Measurements from ENCODE around the gene CTBP2.
"Not testable (repeated sequence)": the region's sequence is repeated elsewhere in the genome, so short reads cannot be mapped to it uniquely, and the experiment has no call there.

CTBP2 gene

GRCh38 chr10:125186431-125187170 lies 26.2 kb upstream of the CTBP2 start:
- no peak for DNase-seq (ENCODE audit: low read depth)

DNA sequence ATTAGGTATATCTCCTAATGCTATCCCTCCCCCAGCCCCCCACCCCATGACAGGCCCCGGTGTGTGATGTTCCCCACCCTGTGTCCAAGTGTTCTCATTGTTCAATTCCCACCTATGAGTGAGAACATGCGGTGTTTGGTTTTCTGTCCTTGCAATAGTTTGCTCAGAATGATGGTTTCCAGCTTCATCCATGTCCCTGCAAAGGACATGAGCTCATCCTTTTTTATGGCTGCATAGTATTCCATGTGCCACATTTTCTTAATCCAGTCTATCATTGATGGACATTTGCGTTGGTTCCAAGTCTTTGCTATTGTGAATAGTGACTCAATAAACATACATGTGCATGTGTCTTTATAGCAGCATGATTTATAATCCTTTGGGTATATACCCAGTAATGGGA lies 18.7 kb upstream of the CTBP2 start:
- not testable (repeated sequence) for DNase-seq (ENCODE audit: low read depth)

GRCh38 chr10:125177641-125178640 lies 17.6 kb upstream of the CTBP2 start:
- no peak for DNase-seq (ENCODE audit: low read depth)

DNA sequence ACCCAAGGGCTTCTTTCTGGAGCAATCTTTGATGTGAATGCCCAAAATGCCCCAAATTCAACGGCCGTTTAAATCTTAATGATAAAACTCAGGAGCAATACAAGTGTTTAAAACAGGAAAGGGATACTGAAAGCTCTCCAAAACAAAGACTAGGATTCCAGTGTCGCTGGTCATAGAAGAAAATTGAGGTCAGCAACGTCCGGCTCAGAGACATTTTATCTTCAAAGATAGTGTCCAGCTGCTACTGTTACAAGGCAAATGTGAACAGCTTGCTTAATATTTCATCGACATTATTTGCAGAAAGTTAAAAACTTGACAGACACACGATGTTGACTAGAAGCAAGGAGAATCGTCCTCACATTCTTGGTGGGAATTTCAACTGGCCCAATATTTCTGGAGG lies 15.4 kb upstream of the CTBP2 start:
- no peak for DNase-seq (ENCODE audit: low read depth)

DNA sequence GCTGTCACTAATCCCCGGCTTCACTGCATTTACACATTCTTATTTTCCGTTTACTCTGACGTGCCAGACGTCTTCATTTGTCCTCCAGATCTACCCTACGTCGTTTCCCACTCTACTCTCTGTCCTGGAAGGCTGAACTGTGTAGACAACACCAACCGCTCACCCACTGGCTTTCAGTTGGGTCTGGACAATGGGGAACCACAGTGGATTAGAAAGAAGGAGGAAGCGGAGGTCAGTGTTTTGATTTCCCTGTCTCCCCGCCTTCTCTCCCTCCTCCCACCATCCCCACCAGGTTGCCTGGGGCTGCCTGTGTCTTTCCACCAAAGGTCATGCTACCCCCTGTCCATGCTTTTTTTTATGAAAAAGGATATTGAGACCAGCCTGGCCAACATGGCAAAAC lies 14.0 kb upstream of the CTBP2 start:
- DNase-seq (ENCODE audit: low read depth): no peak

DNA sequence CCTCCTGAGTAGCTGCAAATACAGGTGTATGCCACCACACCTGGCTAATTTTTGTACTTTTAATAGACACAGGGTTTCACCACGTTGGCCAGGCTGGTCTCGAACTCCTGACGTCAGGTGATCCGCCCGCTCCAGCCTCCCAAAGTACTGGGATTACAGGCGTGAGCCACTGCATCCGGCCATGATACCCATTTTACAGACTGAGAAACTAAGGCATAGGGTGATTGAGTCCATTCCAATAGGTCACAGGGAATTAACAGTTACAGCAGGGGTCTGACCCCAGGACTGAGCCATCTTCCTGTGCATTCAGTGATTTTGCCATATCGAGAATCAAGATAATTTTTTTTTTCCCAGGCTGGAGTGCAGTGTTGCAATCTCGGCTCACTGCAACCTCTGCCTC lies 12.3 kb upstream of the CTBP2 start:
- DNase-seq (ENCODE audit: low read depth): no peak

DNA sequence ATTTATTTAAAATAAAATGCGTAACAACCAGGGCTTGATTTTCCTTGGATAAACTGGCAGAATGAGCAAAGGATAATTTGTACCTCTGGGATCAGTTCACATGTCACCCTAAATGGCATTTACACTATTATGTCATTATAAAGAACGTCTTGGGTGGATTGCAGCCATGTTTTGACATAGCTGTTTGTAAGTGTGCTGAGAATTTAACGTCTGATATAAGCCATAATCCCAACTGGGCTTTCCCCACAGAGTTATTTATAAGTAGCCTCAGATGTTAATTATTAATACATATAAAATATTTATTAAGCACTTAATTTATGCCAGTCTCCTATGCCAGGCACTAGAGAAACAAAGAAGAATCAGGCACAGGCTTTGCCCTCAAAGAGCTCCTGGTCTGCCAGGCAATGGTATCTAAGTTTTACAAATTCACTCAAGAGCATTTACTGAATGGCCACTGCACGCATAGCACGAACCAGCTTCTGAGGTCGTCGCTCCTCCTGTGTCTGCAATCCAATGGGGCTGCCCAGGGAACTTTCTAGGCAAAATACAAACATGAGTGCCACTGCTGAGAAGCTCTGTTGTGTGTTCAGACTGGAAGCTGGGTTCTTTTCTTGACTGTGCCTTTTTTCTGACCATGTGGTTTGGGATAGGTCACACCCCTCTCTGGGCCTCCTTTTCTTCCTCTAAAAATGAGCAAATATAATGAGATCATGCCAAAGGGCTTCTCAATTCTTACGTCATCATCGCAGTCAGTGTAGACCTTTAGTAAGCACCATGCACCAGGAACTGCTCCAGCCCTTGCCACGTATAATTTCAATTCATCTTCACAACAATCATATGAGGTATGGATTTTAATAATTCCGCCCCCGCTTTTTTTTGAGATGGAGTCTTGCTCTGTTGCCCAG lies 11.3 kb upstream of the CTBP2 start:
- no peak for DNase-seq (ENCODE audit: low read depth)

- DNase-seq (ENCODE audit: low read depth): no peak
Observed at GRCh38 chr10:125169915-125170314, 9.6 kb upstream of the CTBP2 start.

DNA sequence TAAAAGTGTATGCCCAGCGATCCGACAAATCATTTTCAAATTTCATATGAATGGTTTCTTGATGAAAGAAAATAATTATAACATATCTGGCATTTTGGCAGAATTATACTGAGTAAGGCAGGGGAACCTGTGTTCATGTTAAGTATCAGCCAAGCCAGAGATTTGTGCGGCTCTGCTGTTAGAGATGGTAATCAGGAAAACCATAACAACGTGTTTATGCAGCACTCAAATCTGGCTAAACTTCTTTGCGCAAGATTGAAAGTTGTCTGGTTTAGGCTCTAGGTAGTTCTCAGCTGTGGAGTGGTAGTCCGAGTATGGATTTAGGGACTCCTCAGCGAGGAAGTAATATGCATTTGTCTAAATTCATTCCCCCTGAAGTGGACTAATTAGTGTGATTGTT lies 8.9 kb upstream of the CTBP2 start:
- DNase-seq (ENCODE audit: low read depth): no peak

GRCh38 chr10:125166658-125167057 lies 6.3 kb upstream of the CTBP2 start:
- DNase-seq (ENCODE audit: low read depth): no peak

GRCh38 chr10:125165584-125166573 lies 5.5 kb upstream of the CTBP2 start:
- no peak for DNase-seq (ENCODE audit: low read depth)

DNA sequence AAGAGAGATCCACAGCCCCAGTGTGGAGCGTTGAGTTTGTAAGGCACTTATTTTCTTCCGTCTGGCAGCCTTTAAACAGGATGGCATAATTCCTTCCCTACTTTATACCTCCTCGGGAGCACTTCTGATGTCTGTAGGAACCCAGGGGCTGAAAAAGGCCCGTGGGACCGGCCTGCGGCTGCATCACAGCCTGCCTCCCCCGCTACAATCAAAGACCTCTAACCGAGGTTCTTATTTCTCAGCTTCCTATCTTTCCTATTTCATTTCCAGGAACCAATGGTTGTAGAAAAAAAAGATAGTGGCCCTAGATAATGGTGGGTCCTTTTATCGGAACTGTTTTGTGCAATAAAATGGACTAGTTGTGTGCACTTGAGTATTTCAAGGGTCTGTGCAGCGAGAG lies 4.1 kb upstream of the CTBP2 start:
- no peak for DNase-seq (ENCODE audit: low read depth)

DNA sequence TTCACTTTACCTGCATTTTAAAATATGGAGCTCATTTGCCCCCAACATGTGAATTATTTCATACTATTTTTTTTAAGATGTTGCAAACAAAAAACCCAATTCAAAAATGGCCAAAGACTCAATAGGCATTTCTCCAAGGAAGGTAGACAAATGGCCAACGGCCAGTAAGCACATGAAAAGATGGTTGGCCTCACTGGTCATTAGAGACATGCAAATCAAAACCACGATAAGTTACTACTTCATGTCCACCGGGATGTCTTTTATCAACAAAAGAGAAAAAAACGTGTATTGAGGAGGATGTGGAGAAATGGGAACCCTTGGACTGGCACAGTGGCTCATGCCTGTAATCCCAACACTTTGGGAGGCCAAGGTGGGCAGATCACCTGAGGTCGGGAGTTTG lies 3.4 kb upstream of the CTBP2 start:
- DNase-seq (ENCODE audit: low read depth): no peak

DNA sequence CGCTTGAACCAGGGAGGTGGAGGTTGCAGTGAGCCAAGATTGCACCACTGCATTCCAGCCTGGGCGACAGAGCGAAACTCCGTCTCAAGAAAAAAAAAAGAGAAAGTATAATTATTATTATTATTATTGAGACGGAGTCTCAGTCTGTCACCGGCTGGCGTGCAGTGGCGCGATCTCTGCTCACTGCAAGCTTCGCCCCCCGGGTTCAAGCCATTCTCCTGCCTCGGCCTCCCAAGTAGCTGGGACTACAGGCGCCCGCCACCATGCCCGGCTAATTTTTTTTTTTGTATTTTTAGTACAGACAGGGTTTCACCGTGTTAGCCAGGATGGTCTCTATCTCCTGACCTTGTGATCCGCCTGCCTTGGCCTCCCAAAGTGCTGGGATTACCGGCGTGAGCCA lies 2.9 kb upstream of the CTBP2 start:
- not testable (repeated sequence) for DNase-seq (ENCODE audit: low read depth)

GRCh38 chr10:125162120-125162931 lies 2.0 kb upstream of the CTBP2 start:
- DNase-seq (ENCODE audit: low read depth): no peak

DNA sequence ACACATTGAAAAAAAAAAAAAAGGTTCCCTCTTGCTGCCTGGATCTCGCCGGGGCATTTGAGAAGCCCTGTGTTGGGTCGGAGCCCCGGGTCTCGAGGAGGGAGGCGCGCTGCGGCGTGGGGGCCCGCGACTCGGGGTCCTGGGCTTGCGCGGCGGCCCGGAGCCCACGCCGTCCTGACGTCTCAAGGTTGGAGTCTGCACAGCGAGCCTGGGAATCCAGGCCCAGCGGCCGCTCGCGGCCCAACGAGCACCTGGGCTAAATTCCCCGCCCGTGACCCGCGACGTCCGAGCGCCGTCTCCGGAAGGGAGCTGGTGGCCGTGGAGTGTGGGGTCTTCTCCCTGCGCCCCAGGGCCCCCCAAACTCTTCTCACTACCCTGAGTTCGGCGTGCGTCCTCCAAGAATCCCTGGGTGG lies 1.4 kb upstream of the CTBP2 start:
- no peak for DNase-seq (ENCODE audit: low read depth)

DNA sequence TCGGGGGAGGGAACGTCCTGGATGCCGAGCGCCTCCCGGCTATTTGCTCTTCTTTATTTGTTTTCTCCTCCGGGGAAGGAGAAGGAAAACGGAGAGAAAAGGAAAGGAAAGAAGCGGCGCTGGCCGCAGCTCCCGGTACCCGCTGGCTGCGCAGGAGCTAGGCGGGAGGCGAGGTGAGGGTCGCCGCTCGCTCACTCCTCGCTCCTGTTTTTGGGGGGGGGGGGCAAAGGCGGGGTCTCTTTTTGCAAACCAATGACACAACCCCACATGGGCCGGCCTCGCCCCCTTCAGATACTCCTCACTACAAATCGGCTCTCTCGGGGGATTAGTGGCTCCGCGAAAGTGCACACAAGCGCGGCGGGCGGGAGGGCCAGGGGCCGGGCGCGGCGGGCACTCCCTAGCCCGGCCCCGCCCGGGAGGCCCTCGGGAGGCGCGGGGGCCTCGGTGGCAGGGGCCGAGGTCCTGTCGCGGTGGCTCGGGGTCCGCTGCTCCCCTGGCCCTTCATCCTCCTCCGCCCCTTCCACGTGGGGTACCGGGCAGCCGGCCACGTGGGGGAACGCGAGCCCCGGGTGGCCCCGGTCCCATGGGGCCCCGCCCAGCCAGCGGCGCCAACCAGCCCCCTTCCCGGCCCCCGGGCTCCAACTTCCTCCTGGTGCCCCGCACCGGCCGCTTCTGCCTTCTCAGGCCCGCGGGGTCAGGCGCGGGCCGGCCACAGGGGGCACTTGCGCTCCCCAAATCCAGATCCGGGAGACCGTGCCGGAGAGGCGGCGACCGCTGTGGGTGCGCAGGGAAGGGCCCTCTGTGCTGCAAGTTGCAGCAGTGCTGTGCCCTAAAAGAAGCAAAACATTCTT lies 718 bp upstream of the CTBP2 start:
- DNase-seq (ENCODE audit: low read depth): no peak

DNA sequence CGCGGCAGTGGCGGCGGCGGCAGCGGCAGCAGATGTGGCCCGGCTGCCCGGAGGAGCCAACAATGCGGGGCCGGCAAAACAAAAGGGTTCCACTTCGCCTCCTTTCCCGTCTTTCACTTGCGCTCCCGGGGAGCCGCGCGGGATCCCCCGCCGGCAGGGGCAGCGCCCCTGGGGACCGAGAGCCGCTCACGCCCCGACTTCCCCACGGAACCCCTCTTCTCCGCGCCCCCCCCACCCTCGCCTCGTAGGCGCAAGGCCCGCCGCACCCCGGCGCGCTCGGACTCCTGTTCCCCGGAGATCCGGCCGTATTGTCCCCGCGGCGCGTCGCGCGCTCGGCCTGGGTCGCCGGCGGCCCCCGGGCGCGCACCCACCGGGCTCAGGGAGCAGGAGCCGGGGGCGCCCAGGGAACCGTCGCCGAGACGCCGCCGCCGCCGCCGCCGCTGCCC lies 854 bp downstream of the CTBP2 start:
- DNase-seq (ENCODE audit: low read depth): no peak

Data from HS-27A (cell line).